B cell (primary cell): ENCODE data around the gene NEUROG3. TPM values are rescaled to one million over a fixed set of nuclear protein-coding genes. Genes with fewer than 3 reads are reported as not detected.

Experiments
- ATAC-seq: fragments of 200-7000 bp; cut with Tn5 transposase; one replicate; pipeline ENCODE4 v1.10.0; 2021; ENCODE audit warnings: low read depth, mild to moderate bottlenecking, moderate number of reproducible peaks, moderate library complexity
- CTCF ChIA-PET: fragments of 350-600 bp; sonication (Branson Sonifier 250); formaldehyde crosslinking; loops from one replicate; lab custom pipeline; 2021; ENCODE audit warnings: antibody characterized with exemption, inconsistent platforms; lab: Charles Lee
- POLR2A ChIA-PET: fragments of 350-600 bp; sonication (Branson Sonifier 250); formaldehyde crosslinking; loops from one replicate; lab custom pipeline; 2021; ENCODE audit warnings: antibody characterized with exemption; lab: Charles Lee
- DNase-seq: peaks from one replicate; pipeline ENCODE4 v3.0.0; 2013
- H2AFZ ChIP-seq: 2 replicates; pipeline ENCODE4 v1.6.1; 2012; ENCODE audit warnings: mild to moderate bottlenecking, low read depth, low read length; ENCODE audit not compliant: insufficient read depth, poor library complexity, severe bottlenecking
- H3K27ac ChIP-seq, 2 donors: 1 replicate in 1 of 2; 2 replicates in 1 of 2; pipeline ENCODE4 v1.5.1; 2012 to 2013; ENCODE audit warnings: low read length in 2 of 2, mild to moderate bottlenecking in 2 of 2, moderate library complexity in 1 of 2
- H3K27me3 ChIP-seq, 4 experiments: fragments of 200-600 bp in 1 of 4; sonication (generic) in 1 of 4; replicated peaks in 1 of 4; 1 replicate in 2 of 4; 2 replicates in 2 of 4; pipeline versions ENCODE4 v1.6.1 to v1.7.0; 2013 to 2016; ENCODE audit warnings: low read length in 3 of 4, mild to moderate bottlenecking in 2 of 4, mixed read lengths in 1 of 4, moderate library complexity in 1 of 4; ENCODE audit not compliant: insufficient read depth in 4 of 4, control insufficient read depth in 3 of 4; ENCODE audit errors: control extremely low read depth in 1 of 4
- H3K36me3 ChIP-seq, 2 experiments: replicated peaks in 1 of 2; 1 replicate in 1 of 2; 2 replicates in 1 of 2; pipeline versions ENCODE4 v1.6.1 to v1.7.1; 2013; ENCODE audit warnings: low read length in 1 of 2; ENCODE audit not compliant: insufficient read depth in 2 of 2, control insufficient read depth in 1 of 2; ENCODE audit errors: control extremely low read depth in 1 of 2, extremely low read depth in 1 of 2
- H3K4me1 ChIP-seq, 2 donors: fragments of 200-600 bp in 1 of 2; sonication (generic) in 1 of 2; 1 replicate in 1 of 2; 2 replicates in 1 of 2; pipeline versions ENCODE4 v1.5.1 to v1.6.1; 2013 to 2017; ENCODE audit warnings: low read length in 2 of 2; ENCODE audit not compliant: control insufficient read depth in 2 of 2, insufficient read depth in 2 of 2
- H3K4me2 ChIP-seq: replicated peaks from 2 replicates; pipeline ENCODE3; 2012; ENCODE audit warnings: mild to moderate bottlenecking, low read depth, low read length; ENCODE audit not compliant: poor library complexity, severe bottlenecking
- H3K4me3 ChIP-seq, 5 experiments: fragments of 200-600 bp in 1 of 5; sonication (generic) in 1 of 5; 1 replicate in 3 of 5; 2 replicates in 2 of 5; pipeline versions ENCODE4 v1.5.1 to v1.7.0; 2011 to 2016; ENCODE audit warnings: low read length in 4 of 5, mild to moderate bottlenecking in 4 of 5, low read depth in 2 of 5, control low read depth in 1 of 5, moderate library complexity in 1 of 5; ENCODE audit not compliant: insufficient read depth in 1 of 5; ENCODE audit errors: control extremely low read depth in 1 of 5, extremely low read depth in 1 of 5
- H3K79me2 ChIP-seq: fragments of 200-600 bp; sonication (generic); one replicate; pipeline ENCODE4 v1.6.0; 2016; ENCODE audit warnings: low read length; ENCODE audit not compliant: control insufficient read depth, insufficient read depth
- H3K9ac ChIP-seq: fragments of 200-600 bp; sonication (generic); 2 replicates; pipeline ENCODE4 v1.6.1; 2017; ENCODE audit warnings: mild to moderate bottlenecking, low read length, moderate library complexity
- H3K9me3 ChIP-seq, 3 donors: one replicate each; pipeline versions ENCODE4 v1.6.1 to v1.7.1; 2013; ENCODE audit warnings: low read length in 2 of 3; ENCODE audit not compliant: control insufficient read depth in 2 of 3, insufficient read depth in 1 of 3; ENCODE audit errors: control extremely low read depth in 1 of 3
- H4K20me1 ChIP-seq: 2 replicates; pipeline ENCODE4 v1.6.0; 2012; ENCODE audit warnings: mild to moderate bottlenecking, low read length; ENCODE audit not compliant: insufficient read depth, control insufficient read depth, poor library complexity, severe bottlenecking
- H3K27ac Mint-ChIP-seq: one replicate; pipeline ENCODE4 v1.8.0; 2021; ENCODE audit warnings: mixed read lengths
- H3K27me3 Mint-ChIP-seq: one replicate; pipeline ENCODE4 v1.8.0; 2021; ENCODE audit warnings: mixed read lengths
- H3K4me1 Mint-ChIP-seq: one replicate; pipeline ENCODE4 v1.8.0; 2021; ENCODE audit warnings: mixed read lengths
- H3K4me3 Mint-ChIP-seq: one replicate; pipeline ENCODE4 v1.8.0; 2021; ENCODE audit warnings: mixed read lengths
- H3K9me3 Mint-ChIP-seq: one replicate; pipeline ENCODE4 v1.8.0; 2022; ENCODE audit warnings: mixed read lengths; ENCODE audit not compliant: insufficient read depth
- EZH2 ChIP-seq: IDR thresholded peaks from 2 replicates; pipeline ENCODE4 v1.6.1; 2012; ENCODE audit warnings: borderline replicate concordance, low read depth, mild to moderate bottlenecking, moderate library complexity, low read length; ENCODE audit not compliant: insufficient read depth, poor library complexity, severe bottlenecking
- WGBS: methylation state at CpG from one replicate; pipeline ENCODE4 v1.1.5; 2013; ENCODE audit warnings: missing lambda C conversion rate; ENCODE audit not compliant: insufficient coverage; 5-methylcytosine and 5-hydroxymethylcytosine counted together
- intact Hi-C: fragments of 100-400 bp; cut with micrococcal nuclease; formaldehyde crosslinking; loops from one replicate; pipeline ENCODE4 v1.10.0; 2022
- polyA plus RNA-seq: library from polyadenylated mRNA; depleted of rRNA; stranded (reverse); fragments of >200 nt; gene quantifications from 2 replicates; pipeline ENCODE4 v1.2.3, GENCODE V29; 2012
- total RNA-seq, 2 donors: library from RNA; stranded (reverse); fragments of 120-200 nt in 1 of 2; gene quantifications; 1 replicate in 1 of 2; 2 replicates in 1 of 2; pipeline versions ENCODE4 v1.2.3 to v1.2.4, GENCODE V29; 2013 to 2022
- TF ChIP-seq, protein P1 (sequence below): fragments of 200-600 bp; IDR thresholded peaks from one replicate; pipeline ENCODE4 v1.8.0; 2022; ENCODE audit warnings: antibody characterized with exemption, mild to moderate bottlenecking

The NEUROG3 gene
- total and polyA plus RNA-seq, 2 donors (not counting 1 experiment from before 2014, with no cell fraction given): not detected

GRCh38 chr10:69569396-69569934 lies 3.8 kb downstream of the NEUROG3 start:
- ChIA-PET POLR2A (no interaction called here), CTCF (no interaction called here)
- Histone ChIP-seq H3K9ac (no peak overlapping the region), H3K4me3 (no peak overlapping the region), H2AFZ (no peak overlapping the region), H4K20me1 (no peaks in the 10 kb centered on the region), H3K4me1 (peaks cover 28% of the 10 kb centered on the region in 2 donors), H3K27me3 (peaks cover 0 to 85% (median 47%) of the 10 kb centered on the region in 4 experiments), H3K27ac (no peak overlapping the region), H3K9me3 (peaks cover 0 to 24% (median 0%) of the 10 kb centered on the region in 3 donors), H3K79me2 (no peaks in the 10 kb centered on the region), H3K4me2 (no peak overlapping the region), H3K36me3 (no peaks in the 10 kb centered on the region)
- TF ChIP-seq, protein P1, sequence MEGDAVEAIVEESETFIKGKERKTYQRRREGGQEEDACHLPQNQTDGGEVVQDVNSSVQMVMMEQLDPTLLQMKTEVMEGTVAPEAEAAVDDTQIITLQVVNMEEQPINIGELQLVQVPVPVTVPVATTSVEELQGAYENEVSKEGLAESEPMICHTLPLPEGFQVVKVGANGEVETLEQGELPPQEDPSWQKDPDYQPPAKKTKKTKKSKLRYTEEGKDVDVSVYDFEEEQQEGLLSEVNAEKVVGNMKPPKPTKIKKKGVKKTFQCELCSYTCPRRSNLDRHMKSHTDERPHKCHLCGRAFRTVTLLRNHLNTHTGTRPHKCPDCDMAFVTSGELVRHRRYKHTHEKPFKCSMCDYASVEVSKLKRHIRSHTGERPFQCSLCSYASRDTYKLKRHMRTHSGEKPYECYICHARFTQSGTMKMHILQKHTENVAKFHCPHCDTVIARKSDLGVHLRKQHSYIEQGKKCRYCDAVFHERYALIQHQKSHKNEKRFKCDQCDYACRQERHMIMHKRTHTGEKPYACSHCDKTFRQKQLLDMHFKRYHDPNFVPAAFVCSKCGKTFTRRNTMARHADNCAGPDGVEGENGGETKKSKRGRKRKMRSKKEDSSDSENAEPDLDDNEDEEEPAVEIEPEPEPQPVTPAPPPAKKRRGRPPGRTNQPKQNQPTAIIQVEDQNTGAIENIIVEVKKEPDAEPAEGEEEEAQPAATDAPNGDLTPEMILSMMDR: no peak
- no peak for TF ChIP-seq EZH2
- intact Hi-C loops: no loop called here
- no peaks in the 10 kb centered on the region for H3K9me3 Mint-ChIP-seq
- ATAC-seq (no peak), DNase-seq (no peak)
- H3K27me3 Mint-ChIP-seq: peaks cover 77% of the 10 kb centered on the region
- peaks cover 19% of the 10 kb centered on the region for H3K4me1 Mint-ChIP-seq
- 9% methylated on average over 19 of the region's 23 CpGs for WGBS
- H3K4me3 Mint-ChIP-seq: no peak overlapping the region
- no peak overlapping the region for H3K27ac Mint-ChIP-seq

DNA sequence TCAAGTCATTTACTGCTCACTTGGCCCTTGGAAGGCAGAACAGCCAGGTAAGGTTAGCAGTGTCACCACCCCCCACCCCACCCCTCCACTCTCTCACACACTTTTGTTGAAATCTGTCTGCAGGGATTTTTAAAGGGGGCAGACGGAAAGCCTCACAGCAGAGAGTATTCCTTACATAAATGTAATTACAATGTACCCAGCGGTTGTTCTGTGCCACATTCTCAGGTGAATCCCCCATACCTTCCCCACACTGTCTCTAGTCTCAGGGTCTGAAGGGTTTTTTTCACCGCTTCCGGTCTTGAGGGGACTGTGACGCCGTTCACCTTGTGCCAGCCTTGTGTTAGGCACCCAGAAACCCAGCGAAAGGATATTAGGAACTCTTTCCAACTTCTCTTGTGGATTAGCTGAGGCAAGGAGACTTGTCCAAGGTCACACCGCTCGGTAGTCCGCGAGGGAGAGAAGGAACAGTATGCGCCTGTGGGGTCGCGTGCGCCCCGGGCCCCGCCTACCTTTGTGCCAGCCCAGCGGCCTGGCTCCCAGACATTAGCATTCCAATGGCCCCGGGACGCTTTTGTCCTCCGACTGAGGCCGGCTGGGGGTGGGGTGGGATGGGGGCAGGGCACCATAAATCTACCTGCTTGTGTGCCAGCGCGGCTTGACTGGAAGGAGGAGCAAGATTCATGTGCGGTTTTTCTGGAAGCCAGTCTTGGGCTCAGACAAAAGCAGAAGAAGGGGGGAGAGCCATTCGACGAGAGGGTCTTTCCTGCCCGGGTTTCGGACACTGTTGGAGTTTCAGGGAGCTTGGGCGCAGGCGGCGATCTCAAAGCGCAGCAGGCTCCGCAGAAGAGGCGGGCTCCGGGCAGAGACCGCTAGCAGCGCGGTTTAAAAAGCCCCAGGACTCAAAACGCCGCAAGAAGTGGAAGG lies 4.5 kb downstream of the NEUROG3 start:
- no peaks in the 10 kb centered on the region for H3K79me2 ChIP-seq
- peaks cover 20% of the 10 kb centered on the region in 2 donors for H3K4me1 ChIP-seq
- TF ChIP-seq, protein P1: no peak
- no peak for TF ChIP-seq EZH2
- peaks cover 0 to 24% (median 0%) of the 10 kb centered on the region in 3 donors for H3K9me3 ChIP-seq
- Mint-ChIP-seq H3K9me3 (no peaks in the 10 kb centered on the region), H3K4me3 (no peak overlapping the region), H3K27ac (no peak overlapping the region), H3K4me1 (peaks cover 13% of the 10 kb centered on the region), H3K27me3 (peaks cover 80% of the 10 kb centered on the region)
- no peak overlapping the region for H3K4me2 ChIP-seq
- ATAC-seq: no peak
- H3K27ac ChIP-seq: no peak overlapping the region
- ChIA-PET POLR2A (no interaction called here), CTCF (no interaction called here)
- DNase-seq: no peak
- H3K9ac ChIP-seq: no peak overlapping the region
- H3K27me3 ChIP-seq: peaks cover 0 to 77% (median 47%) of the 10 kb centered on the region in 4 experiments
- intact Hi-C loops: no loop called here
- WGBS: 10% methylated on average over 41 of the region's 41 CpGs
- H2AFZ ChIP-seq: no peak overlapping the region
- H4K20me1 ChIP-seq: no peaks in the 10 kb centered on the region
- H3K4me3 ChIP-seq: no peak overlapping the region
- H3K36me3 ChIP-seq: no peaks in the 10 kb centered on the region
